ENCODE results near the gene ADAT1.

Gene ADAT1

DNA sequence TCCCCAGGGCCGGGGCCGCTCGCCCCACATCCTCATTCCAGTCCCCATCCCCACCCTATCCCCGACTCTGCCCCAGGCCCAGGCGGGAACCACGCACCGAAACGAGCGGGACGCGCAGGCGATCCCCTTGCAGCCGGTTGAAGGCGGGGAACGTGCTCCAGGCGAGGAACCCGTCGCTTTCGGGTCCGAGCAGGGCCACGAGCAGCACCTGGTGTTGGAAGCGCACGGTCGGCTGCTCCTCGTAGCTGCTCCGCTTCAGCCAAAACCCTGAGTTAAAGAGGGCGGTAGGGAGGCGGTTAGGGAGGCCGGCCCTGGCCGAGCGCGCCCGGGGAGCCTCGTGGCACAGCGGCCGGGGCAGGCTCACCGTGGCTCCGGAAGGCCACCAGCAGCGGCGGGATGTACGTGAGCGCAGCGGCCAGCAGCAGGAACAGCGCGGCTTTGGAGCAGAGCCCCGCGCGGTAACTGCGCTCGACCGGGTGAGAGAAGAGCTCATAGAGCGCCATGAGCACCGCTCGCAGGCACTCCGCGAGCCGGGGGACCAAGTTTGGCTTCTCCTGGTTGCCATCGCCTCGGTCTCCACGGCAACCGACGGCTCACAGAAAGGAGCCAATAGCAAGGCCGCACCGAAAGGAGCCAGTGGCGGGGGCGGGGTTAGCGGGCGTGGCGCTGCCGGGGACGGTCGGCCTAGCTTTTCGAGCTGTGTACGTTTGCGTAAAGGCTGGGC is 67.2 kb downstream of the ADAT1 start, which contains the start of gene TMEM231:
Gene TMEM231, minus strand, starts transcription at position 546 of the 724 bp plus-strand sequence. Its CDS starts 43 bp downstream, at position 503.
- TF ChIP-seq TSHZ2 (CRISPR knock-in tag; IDR thresholded peaks at IDR 0.05) (0 out of 2 replicates have a peak, but pooled peaks have one; percentile 12), ESRRG (CRISPR knock-in tag; IDR thresholded peaks at IDR 0.05) (no peak), ISL1 (CRISPR knock-in tag; IDR thresholded peaks at IDR 0.05) (no peak), ZFP30 (CRISPR knock-in tag; IDR thresholded peaks at IDR 0.05) (no peak), CSDC2 (CRISPR knock-in tag; IDR thresholded peaks at IDR 0.05) (0 out of 2 replicates have a peak, but pooled peaks have one; percentile 12), PPARA (CRISPR knock-in tag; IDR thresholded peaks at IDR 0.05; ENCODE audit: borderline replicate concordance) (no peak), SNAI2 (CRISPR knock-in tag; IDR thresholded peaks at IDR 0.05) (no peak), CREB5 (CRISPR knock-in tag; IDR thresholded peaks at IDR 0.05; ENCODE audit: low read depth) (no peak)
- TF ChIP-seq, protein P1, sequence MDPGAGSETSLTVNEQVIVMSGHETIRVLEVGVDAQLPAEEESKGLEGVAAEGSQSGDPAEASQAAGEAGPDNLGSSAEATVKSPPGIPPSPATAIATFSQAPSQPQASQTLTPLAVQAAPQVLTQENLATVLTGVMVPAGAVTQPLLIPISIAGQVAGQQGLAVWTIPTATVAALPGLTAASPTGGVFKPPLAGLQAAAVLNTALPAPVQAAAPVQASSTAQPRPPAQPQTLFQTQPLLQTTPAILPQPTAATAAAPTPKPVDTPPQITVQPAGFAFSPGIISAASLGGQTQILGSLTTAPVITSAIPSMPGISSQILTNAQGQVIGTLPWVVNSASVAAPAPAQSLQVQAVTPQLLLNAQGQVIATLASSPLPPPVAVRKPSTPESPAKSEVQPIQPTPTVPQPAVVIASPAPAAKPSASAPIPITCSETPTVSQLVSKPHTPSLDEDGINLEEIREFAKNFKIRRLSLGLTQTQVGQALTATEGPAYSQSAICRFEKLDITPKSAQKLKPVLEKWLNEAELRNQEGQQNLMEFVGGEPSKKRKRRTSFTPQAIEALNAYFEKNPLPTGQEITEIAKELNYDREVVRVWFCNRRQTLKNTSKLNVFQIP (CRISPR knock-in tag; IDR thresholded peaks at IDR 0.05; ENCODE audit: borderline replicate concordance, low read depth): no peak
- ATAC-seq: peak; percentile 94

GRCh38 chr16:75555213-75555706 is 67.8 kb downstream of the ADAT1 start:
- ATAC-seq: peak; percentile 94
- TF ChIP-seq ZNF565 (CRISPR knock-in tag; conservative IDR thresholded peaks at IDR 0.05; ENCODE audit: low read depth) (no peak), PATZ1 (CRISPR knock-in tag; IDR thresholded peaks at IDR 0.05; ENCODE audit: borderline replicate concordance) (no peak), PPARA (CRISPR knock-in tag; IDR thresholded peaks at IDR 0.05; ENCODE audit: borderline replicate concordance) (no peak), RARB (CRISPR knock-in tag; IDR thresholded peaks at IDR 0.05) (no peak), ZFP30 (CRISPR knock-in tag; IDR thresholded peaks at IDR 0.05) (no peak), ZFP3 (CRISPR knock-in tag; IDR thresholded peaks at IDR 0.05) (no peak), SNAI2 (CRISPR knock-in tag; IDR thresholded peaks at IDR 0.05) (no peak), TCF4 (CRISPR knock-in tag; IDR thresholded peaks at IDR 0.05; ENCODE audit: borderline replicate concordance) (no peak), TSHZ2 (CRISPR knock-in tag; IDR thresholded peaks at IDR 0.05) (no peak), CREB5 (CRISPR knock-in tag; IDR thresholded peaks at IDR 0.05; ENCODE audit: low read depth) (no peak), BACH2 (CRISPR knock-in tag; IDR thresholded peaks at IDR 0.05; ENCODE audit: borderline replicate concordance) (no peak), ARNTL (CRISPR knock-in tag; IDR thresholded peaks at IDR 0.05; ENCODE audit: borderline replicate concordance, low read depth) (no peak), ISL1 (CRISPR knock-in tag; IDR thresholded peaks at IDR 0.05) (no peak)
- TF ChIP-seq, protein P1 (CRISPR knock-in tag; IDR thresholded peaks at IDR 0.05; ENCODE audit: borderline replicate concordance, low read depth): no peak

All from SK-N-SH treated with all-trans-retinoic acid at 6 μM for 48 hours (cell line).